Hepatocyte (in vitro differentiated cells): Measurements from ENCODE around the gene PDK2. TPM values are rescaled to one million over a fixed set of nuclear protein-coding genes. Genes with fewer than 3 reads are reported as not detected.
A peak's percentile ranks its signal among the peaks of the same experiment; 100 is the strongest.

Source experiments
- DNase-seq: peaks from one replicate; pipeline ENCODE4 v3.0.0-alpha.2; 2016; ENCODE audit warnings: low spot score
- H2AFZ ChIP-seq: fragments of 200-600 bp; sonication (generic); 2 replicates; pipeline ENCODE4 v1.6.0; 2016; ENCODE audit warnings: antibody characterized with exemption, mild to moderate bottlenecking
- H3K27ac ChIP-seq: fragments of 200-600 bp; sonication (generic); 2 replicates; pipeline ENCODE4 v1.5.1; 2016; ENCODE audit warnings: mild to moderate bottlenecking
- H3K27me3 ChIP-seq: fragments of 200-600 bp; sonication (generic); 2 replicates; pipeline ENCODE4 v1.6.1; 2016
- H3K36me3 ChIP-seq: fragments of 200-600 bp; sonication (generic); replicated peaks from 2 replicates; pipeline ENCODE4 v1.5.1; 2016; ENCODE audit warnings: low read depth; ENCODE audit not compliant: insufficient read depth
- H3K4me1 ChIP-seq: fragments of 200-600 bp; sonication (generic); 2 replicates; pipeline ENCODE4 v1.5.1; 2016; ENCODE audit warnings: mild to moderate bottlenecking, moderate library complexity; ENCODE audit not compliant: insufficient read depth
- H3K4me2 ChIP-seq: fragments of 200-600 bp; sonication (generic); 2 replicates; pipeline ENCODE4 v1.6.0; 2016
- H3K4me3 ChIP-seq: fragments of 200-600 bp; sonication (generic); 2 replicates; pipeline ENCODE4 v1.5.1; 2016; ENCODE audit warnings: mild to moderate bottlenecking
- H3K79me2 ChIP-seq: fragments of 200-600 bp; sonication (generic); 2 replicates; pipeline ENCODE4 v1.6.0; 2017; ENCODE audit warnings: mild to moderate bottlenecking
- H3K9me2 ChIP-seq: fragments of 200-600 bp; sonication (generic); replicated peaks from 2 replicates; pipeline ENCODE4 v1.6.0; 2017; ENCODE audit warnings: mild to moderate bottlenecking; ENCODE audit not compliant: insufficient read depth
- H3K9me3 ChIP-seq: fragments of 200-600 bp; sonication (generic); 2 replicates; pipeline ENCODE4 v1.5.1; 2016; ENCODE audit warnings: low read depth, mild to moderate bottlenecking
- H4K20me1 ChIP-seq: fragments of 200-600 bp; sonication (generic); 2 replicates; pipeline ENCODE4 v1.6.0; 2016; ENCODE audit warnings: mild to moderate bottlenecking; ENCODE audit not compliant: insufficient read depth, poor library complexity, severe bottlenecking
- EZH2 ChIP-seq: fragments of 200-600 bp; sonication (generic); IDR thresholded peaks from 2 replicates; pipeline ENCODE4 v1.6.1; 2016; ENCODE audit warnings: antibody characterized with exemption, mild to moderate bottlenecking, borderline replicate concordance
- EZH2phosphoT487 ChIP-seq: fragments of 200-600 bp; sonication (generic); IDR thresholded peaks from one replicate; pipeline ENCODE4 v1.6.1; 2018; ENCODE audit warnings: antibody characterized with exemption, mild to moderate bottlenecking, low read depth, moderate library complexity; ENCODE audit not compliant: unreplicated experiment, severe bottlenecking
- WGBS: methylation state at CpG from one replicate; pipeline ENCODE4 v1.1.6; 2016; ENCODE audit warnings: low lambda C conversion rate; ENCODE audit errors: missing lambda C conversion rate; 5-methylcytosine and 5-hydroxymethylcytosine counted together
- polyA plus RNA-seq: library from polyadenylated mRNA; unstranded; fragments of >200 nt; fragmentation: Nextera tagmentation; extraction: Ambion mirVana; gene quantifications from 2 replicates; pipeline ENCODE4 v1.2.1, GENCODE V29; 2016
- total RNA-seq: library from RNA; depleted of rRNA; stranded (reverse); fragments of >200 nt; gene quantifications from 2 replicates; pipeline ENCODE4 v1.2.3, GENCODE V29; 2014
- TF ChIP-seq, protein P1 (sequence below): fragments of 200-600 bp; sonication (generic); IDR thresholded peaks from 2 replicates; pipeline ENCODE4 v1.5.1; 2016; ENCODE audit warnings: antibody characterized with exemption, mild to moderate bottlenecking; ENCODE audit not compliant: poor library complexity

Gene PDK2
- total and polyA plus RNA-seq, 2 experiments from 2014 or later: 42.7 to 56.9 TPM

DNA sequence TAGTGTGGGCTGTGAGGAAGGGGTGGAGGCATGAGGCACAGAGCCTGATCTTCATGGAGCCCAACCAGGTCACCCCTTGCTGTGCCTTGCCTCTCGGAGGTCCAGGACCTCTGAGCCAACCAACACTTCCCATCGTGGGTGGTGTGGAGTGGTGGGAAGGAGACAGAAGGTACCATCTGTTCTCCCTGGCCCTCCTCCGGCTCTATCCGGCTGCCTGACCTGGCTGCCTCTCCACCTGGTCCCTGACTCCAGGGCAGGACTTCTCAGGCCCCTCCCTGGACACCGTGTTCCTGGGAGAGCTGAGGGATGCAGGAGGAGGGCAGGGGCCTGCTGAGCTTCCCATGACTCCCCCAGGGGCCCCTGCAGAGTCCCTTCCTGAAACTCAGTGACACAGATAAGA is 3.9 kb downstream of the PDK2 start:
- H3K27ac ChIP-seq: no peak overlapping the region
- H3K4me1 ChIP-seq: peaks cover 36% of the 10 kb centered on the region
- WGBS: 81% methylated on average over 5 of the region's 5 CpGs
- H3K4me3 ChIP-seq: no peak overlapping the region
- H3K27me3 ChIP-seq: no peaks in the 10 kb centered on the region
- H3K4me2 ChIP-seq: no peak overlapping the region
- H3K79me2 ChIP-seq: peaks cover 14% of the 10 kb centered on the region
- TF ChIP-seq EZH2phosphoT487: no peak
- TF ChIP-seq EZH2: no peak
- TF ChIP-seq, protein P1, sequence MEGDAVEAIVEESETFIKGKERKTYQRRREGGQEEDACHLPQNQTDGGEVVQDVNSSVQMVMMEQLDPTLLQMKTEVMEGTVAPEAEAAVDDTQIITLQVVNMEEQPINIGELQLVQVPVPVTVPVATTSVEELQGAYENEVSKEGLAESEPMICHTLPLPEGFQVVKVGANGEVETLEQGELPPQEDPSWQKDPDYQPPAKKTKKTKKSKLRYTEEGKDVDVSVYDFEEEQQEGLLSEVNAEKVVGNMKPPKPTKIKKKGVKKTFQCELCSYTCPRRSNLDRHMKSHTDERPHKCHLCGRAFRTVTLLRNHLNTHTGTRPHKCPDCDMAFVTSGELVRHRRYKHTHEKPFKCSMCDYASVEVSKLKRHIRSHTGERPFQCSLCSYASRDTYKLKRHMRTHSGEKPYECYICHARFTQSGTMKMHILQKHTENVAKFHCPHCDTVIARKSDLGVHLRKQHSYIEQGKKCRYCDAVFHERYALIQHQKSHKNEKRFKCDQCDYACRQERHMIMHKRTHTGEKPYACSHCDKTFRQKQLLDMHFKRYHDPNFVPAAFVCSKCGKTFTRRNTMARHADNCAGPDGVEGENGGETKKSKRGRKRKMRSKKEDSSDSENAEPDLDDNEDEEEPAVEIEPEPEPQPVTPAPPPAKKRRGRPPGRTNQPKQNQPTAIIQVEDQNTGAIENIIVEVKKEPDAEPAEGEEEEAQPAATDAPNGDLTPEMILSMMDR: no peak
- no peaks in the 10 kb centered on the region for H3K9me3 ChIP-seq
- no peak overlapping the region for H2AFZ ChIP-seq
- H3K9me2 ChIP-seq: no peaks in the 10 kb centered on the region
- no peak for DNase-seq
- no peaks in the 10 kb centered on the region for H4K20me1 ChIP-seq
- H3K36me3 ChIP-seq: no peaks in the 10 kb centered on the region

DNA sequence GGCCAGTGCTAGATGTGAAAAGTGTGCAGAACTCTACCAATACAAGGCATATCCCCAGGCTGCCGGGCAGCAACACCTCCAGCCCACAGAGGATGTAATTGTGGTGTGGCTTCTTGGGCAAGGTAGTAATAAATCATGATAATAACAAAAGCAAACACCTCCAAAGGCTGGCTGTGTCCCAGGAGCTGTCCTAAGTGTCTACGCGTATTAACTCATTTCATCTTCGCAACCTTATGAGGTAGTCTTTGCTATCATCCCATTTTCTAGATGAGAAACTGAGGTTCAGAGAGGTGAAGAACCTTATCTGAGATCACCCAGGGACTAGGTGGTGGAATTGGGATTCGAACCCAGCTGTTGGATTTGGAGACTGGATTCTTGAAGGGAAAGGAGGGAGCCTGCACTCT is 5.3 kb downstream of the PDK2 start:
- TF ChIP-seq EZH2phosphoT487 (no peak), EZH2 (no peak)
- TF ChIP-seq, protein P1: no peak
- no peak for DNase-seq
- WGBS: 76% methylated on average over 5 of the region's 5 CpGs
- Histone ChIP-seq H2AFZ (no peak overlapping the region), H3K4me3 (no peak overlapping the region), H3K36me3 (no peaks in the 10 kb centered on the region), H3K27ac (peak overlapping the region; percentile 90), H3K27me3 (no peaks in the 10 kb centered on the region), H3K79me2 (peaks cover 12% of the 10 kb centered on the region), H3K4me1 (peaks cover 36% of the 10 kb centered on the region), H3K9me3 (no peaks in the 10 kb centered on the region), H4K20me1 (no peaks in the 10 kb centered on the region), H3K4me2 (peak overlapping the region; percentile 73), H3K9me2 (no peaks in the 10 kb centered on the region)

DNA sequence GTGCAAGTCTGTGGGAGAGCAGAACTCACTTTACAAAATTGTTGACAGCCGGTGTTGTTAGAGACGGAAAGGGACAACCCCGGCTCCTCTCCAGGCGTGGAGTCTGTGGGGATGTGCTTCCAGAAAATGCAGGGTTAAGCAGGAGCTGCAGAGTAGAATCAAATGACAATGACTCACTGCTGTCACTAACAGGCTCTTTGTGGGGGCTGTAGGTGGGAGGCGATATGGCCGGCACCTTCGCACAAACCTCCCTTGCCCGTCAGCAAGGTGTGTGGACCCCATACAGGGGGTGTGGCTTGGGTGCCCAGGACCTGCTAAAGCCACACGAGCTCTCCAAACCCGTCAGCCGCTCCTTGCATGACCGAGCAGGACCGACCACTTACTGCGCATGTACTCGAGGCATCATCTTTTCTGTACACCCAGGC is 5.8 kb downstream of the PDK2 start:
- WGBS: 24% methylated on average over 15 of the region's 15 CpGs
- Histone ChIP-seq H3K36me3 (no peaks in the 10 kb centered on the region), H3K4me2 (peak overlapping the region; percentile 73), H3K27ac (peak overlapping the region; percentile 90), H2AFZ (no peak overlapping the region), H3K4me1 (peaks cover 34% of the 10 kb centered on the region), H3K4me3 (no peak overlapping the region), H3K9me2 (no peaks in the 10 kb centered on the region), H3K79me2 (peaks cover 8% of the 10 kb centered on the region), H3K9me3 (no peaks in the 10 kb centered on the region), H3K27me3 (no peaks in the 10 kb centered on the region), H4K20me1 (no peaks in the 10 kb centered on the region)
- peak; percentile 52 for DNase-seq
- TF ChIP-seq EZH2 (no peak), EZH2phosphoT487 (no peak)
- TF ChIP-seq, protein P1: no peak
